GM19035 (cell line): ENCODE data around the gene PCDHGA8.
"Not testable (repeated sequence)": the region's sequence is repeated elsewhere in the genome, so short reads cannot be mapped to it uniquely, and the experiment has no call there.

ENCODE experiments used
- ATAC-seq: cut with Tn5 transposase; IDR thresholded peaks from one replicate; pipeline ENCODE4 v1.9.1; 2021; ENCODE audit not compliant: unreplicated experiment

PCDHGA8 gene

GRCh38 chr5:141430332-141431113 lies 38.1 kb downstream of the PCDHGA8 start, which contains the start of gene PCDHGA12:
Gene PCDHGA12 (plus strand): TSS chr5:141430507. CDS start chr5:141430760, 253 bp downstream.
- ATAC-seq: peak; percentile 83

DNA sequence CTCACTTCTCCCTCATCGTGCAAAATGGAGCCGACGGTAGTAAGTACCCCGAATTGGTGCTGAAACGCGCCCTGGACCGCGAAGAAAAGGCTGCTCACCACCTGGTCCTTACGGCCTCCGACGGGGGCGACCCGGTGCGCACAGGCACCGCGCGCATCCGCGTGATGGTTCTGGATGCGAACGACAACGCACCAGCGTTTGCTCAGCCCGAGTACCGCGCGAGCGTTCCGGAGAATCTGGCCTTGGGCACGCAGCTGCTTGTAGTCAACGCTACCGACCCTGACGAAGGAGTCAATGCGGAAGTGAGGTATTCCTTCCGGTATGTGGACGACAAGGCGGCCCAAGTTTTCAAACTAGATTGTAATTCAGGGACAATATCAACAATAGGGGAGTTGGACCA lies 38.9 kb downstream of the PCDHGA8 start:
- peak; percentile 33 for ATAC-seq

- not testable (repeated sequence) for ATAC-seq
These were observed 39.9 kb downstream of the PCDHGA8 start for GRCh38 chr5:141432308-141432707.

DNA sequence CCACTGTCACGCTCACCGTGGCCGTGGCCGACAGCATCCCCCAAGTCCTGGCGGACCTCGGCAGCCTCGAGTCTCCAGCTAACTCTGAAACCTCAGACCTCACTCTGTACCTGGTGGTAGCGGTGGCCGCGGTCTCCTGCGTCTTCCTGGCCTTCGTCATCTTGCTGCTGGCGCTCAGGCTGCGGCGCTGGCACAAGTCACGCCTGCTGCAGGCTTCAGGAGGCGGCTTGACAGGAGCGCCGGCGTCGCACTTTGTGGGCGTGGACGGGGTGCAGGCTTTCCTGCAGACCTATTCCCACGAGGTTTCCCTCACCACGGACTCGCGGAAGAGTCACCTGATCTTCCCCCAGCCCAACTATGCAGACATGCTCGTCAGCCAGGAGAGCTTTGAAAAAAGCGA lies 40.3 kb downstream of the PCDHGA8 start:
- not testable (repeated sequence) for ATAC-seq

GRCh38 chr5:141434006-141434405 lies 41.6 kb downstream of the PCDHGA8 start:
- ATAC-seq: no peak

DNA sequence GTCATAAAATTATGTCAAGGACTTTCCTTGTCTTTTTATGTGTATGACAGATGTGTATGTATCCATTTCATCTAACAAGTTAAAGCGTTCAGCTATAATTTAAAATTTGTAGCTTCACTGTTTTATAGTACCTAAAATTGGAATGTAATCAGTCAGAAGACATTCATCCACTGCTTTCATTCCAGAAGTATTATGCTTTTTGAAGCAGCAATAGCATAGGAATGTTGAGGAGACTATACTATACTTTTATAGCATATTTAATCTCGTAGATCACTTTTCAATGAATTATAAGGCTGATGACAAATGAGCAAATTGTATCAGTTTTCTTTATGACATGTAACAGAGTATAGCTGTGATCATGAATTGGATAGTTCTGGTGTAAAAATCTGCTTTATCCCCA lies 44.8 kb downstream of the PCDHGA8 start:
- no peak for ATAC-seq

GRCh38 chr5:141439411-141440141 lies 47.1 kb downstream of the PCDHGA8 start:
- ATAC-seq: no peak

DNA sequence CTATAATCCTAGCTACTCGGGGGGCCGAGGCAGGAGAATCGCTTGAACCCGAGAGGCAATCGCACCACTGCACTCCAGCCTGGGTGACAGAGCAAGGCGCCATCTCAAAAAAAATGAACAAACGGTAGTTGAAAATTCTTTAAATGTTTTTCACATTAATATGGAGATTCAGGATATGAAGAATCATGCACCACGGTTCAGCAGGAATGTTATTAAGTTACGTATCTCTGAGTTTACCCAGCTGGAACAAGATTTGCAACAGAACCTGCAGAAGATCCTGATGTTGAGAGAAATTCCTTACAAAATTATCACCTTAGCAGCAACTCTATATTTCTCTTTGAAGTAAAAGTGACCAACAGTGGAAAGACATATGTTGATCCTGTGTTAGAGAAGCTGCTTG lies 47.9 kb downstream of the PCDHGA8 start:
- ATAC-seq: no peak

GRCh38 chr5:141441571-141442170 lies 49.2 kb downstream of the PCDHGA8 start:
- no peak for ATAC-seq
